Measurements from ENCODE around the gene ABCD1. TPM values are rescaled to one million over a fixed set of nuclear protein-coding genes. Genes with fewer than 3 reads are reported as not detected.

ABCD1 gene
- polyA plus RNA-seq, 1 donor from 2014 or later, result 3.6 TPM

- no peak overlapping the region for H2AFZ ChIP-seq (ENCODE audit: low read depth, low read length)
- no peak overlapping the region for H3K4me3 ChIP-seq (ENCODE audit: low read length)
- TF ChIP-seq RAD21 (conservative IDR thresholded peaks at IDR 0.05) (no peak), EZH2 (IDR thresholded peaks at IDR 0.05; ENCODE audit: borderline replicate concordance, insufficient read depth, low read length, poor library complexity, severe bottlenecking) (no peak)
- no peaks in the 10 kb centered on the region for H3K9me3 ChIP-seq (ENCODE audit: low read length)
- H3K36me3 ChIP-seq (ENCODE audit: insufficient read depth, low read length), result no peaks in the 10 kb centered on the region
- no peaks in the 10 kb centered on the region for H4K20me1 ChIP-seq (ENCODE audit: insufficient read depth)
- H3K9ac ChIP-seq (ENCODE audit: low read length), result no peak overlapping the region
- H3K9me2 ChIP-seq (ENCODE audit: insufficient read depth, low read length), result no peaks in the 10 kb centered on the region
- H3F3A ChIP-seq (ENCODE audit: insufficient read depth, low read length, poor library complexity, severe bottlenecking), result no peaks in the 10 kb centered on the region
- no peak overlapping the region for H3K27ac ChIP-seq (ENCODE audit: low read length)
- H3K4me2 ChIP-seq (ENCODE audit: low read length), result no peak overlapping the region
- no peaks in the 10 kb centered on the region for H3K27me3 ChIP-seq (ENCODE audit: insufficient read depth, low read depth, low read length)
- H3K79me2 ChIP-seq (replicated peaks; ENCODE audit: insufficient read depth, low read length), result no peaks in the 10 kb centered on the region
Observed at GRCh38 chrX:153777261-153778090, 52.8 kb downstream of the ABCD1 start.

- H3K27ac ChIP-seq (ENCODE audit: low read length), result no peak overlapping the region
- H3K27me3 ChIP-seq (ENCODE audit: insufficient read depth, low read depth, low read length), result no peaks in the 10 kb centered on the region
- no peaks in the 10 kb centered on the region for H3K9me2 ChIP-seq (ENCODE audit: insufficient read depth, low read length)
- no peaks in the 10 kb centered on the region for H3F3A ChIP-seq (ENCODE audit: insufficient read depth, low read length, poor library complexity, severe bottlenecking)
- no peak for TF ChIP-seq SMC3 (conservative IDR thresholded peaks at IDR 0.05; ENCODE audit: poor library complexity)
- no peak overlapping the region for H2AFZ ChIP-seq (ENCODE audit: low read depth, low read length)
- H3K4me2 ChIP-seq (ENCODE audit: low read length), result no peak overlapping the region
- no peaks in the 10 kb centered on the region for H3K9me3 ChIP-seq (ENCODE audit: low read length)
- no peaks in the 10 kb centered on the region for H3K36me3 ChIP-seq (ENCODE audit: insufficient read depth, low read length)
- no peak overlapping the region for H3K9ac ChIP-seq (ENCODE audit: low read length)
- H3K4me3 ChIP-seq (ENCODE audit: low read length), result no peak overlapping the region
- no peaks in the 10 kb centered on the region for H3K79me2 ChIP-seq (replicated peaks; ENCODE audit: insufficient read depth, low read length)
- no peaks in the 10 kb centered on the region for H4K20me1 ChIP-seq (ENCODE audit: insufficient read depth)
Observed at GRCh38 chrX:153778181-153778580, 53.5 kb downstream of the ABCD1 start.

- no peaks in the 10 kb centered on the region for H3K79me2 ChIP-seq (replicated peaks; ENCODE audit: insufficient read depth, low read length)
- H3K4me3 ChIP-seq (ENCODE audit: low read length), result no peak overlapping the region
- TF ChIP-seq RAD21 (conservative IDR thresholded peaks at IDR 0.05), result no peak
- no peak for TF ChIP-seq MXI1 (conservative IDR thresholded peaks at IDR 0.05; ENCODE audit: poor library complexity, severe bottlenecking)
- no peak for TF ChIP-seq EZH2 (IDR thresholded peaks at IDR 0.05; ENCODE audit: borderline replicate concordance, insufficient read depth, low read length, poor library complexity, severe bottlenecking)
- TF ChIP-seq TAF1 (IDR thresholded peaks at IDR 0.05; ENCODE audit: low read depth), result no peak
- no peak for TF ChIP-seq EP300 (conservative IDR thresholded peaks at IDR 0.05; ENCODE audit: poor library complexity, severe bottlenecking)
- no peak for TF ChIP-seq POLR2AphosphoS5 (IDR thresholded peaks at IDR 0.05)
- TF ChIP-seq CTCF (IDR thresholded peaks at IDR 0.05; ENCODE audit: poor library complexity, severe bottlenecking), result no peak
- no peak for TF ChIP-seq REST (IDR thresholded peaks at IDR 0.05; ENCODE audit: borderline replicate concordance)
- no peak for TF ChIP-seq SMC3 (conservative IDR thresholded peaks at IDR 0.05; ENCODE audit: poor library complexity)
- H3K9me2 ChIP-seq (ENCODE audit: insufficient read depth, low read length), result no peaks in the 10 kb centered on the region
- no peak overlapping the region for H3K27ac ChIP-seq (ENCODE audit: low read length)
- no peaks in the 10 kb centered on the region for H3F3A ChIP-seq (ENCODE audit: insufficient read depth, low read length, poor library complexity, severe bottlenecking)
- H3K9ac ChIP-seq (ENCODE audit: low read length), result no peak overlapping the region
- H4K20me1 ChIP-seq (ENCODE audit: insufficient read depth), result no peaks in the 10 kb centered on the region
- H3K36me3 ChIP-seq (ENCODE audit: insufficient read depth, low read length), result no peaks in the 10 kb centered on the region
- H3K4me2 ChIP-seq (ENCODE audit: low read length), result no peak overlapping the region
- no peaks in the 10 kb centered on the region for H3K27me3 ChIP-seq (ENCODE audit: insufficient read depth, low read depth, low read length)
- H3K9me3 ChIP-seq (ENCODE audit: low read length), result no peaks in the 10 kb centered on the region
- no peak overlapping the region for H2AFZ ChIP-seq (ENCODE audit: low read depth, low read length)
Observed at GRCh38 chrX:153778684-153779101, 54.0 kb downstream of the ABCD1 start.

Measured in neural cell (in vitro differentiated cells).